ENCODE measurements around the gene TNFRSF8. TPM values are rescaled to one million over a fixed set of nuclear protein-coding genes. Genes with fewer than 3 reads are reported as not detected.

Gene TNFRSF8
- total RNA-seq, 5 donors from 2014 or later (not counting 1 experiment from before 2014, with no cell fraction given) = 0.20 to 0.53 (median 0.33) TPM; not detected in 1

DNA sequence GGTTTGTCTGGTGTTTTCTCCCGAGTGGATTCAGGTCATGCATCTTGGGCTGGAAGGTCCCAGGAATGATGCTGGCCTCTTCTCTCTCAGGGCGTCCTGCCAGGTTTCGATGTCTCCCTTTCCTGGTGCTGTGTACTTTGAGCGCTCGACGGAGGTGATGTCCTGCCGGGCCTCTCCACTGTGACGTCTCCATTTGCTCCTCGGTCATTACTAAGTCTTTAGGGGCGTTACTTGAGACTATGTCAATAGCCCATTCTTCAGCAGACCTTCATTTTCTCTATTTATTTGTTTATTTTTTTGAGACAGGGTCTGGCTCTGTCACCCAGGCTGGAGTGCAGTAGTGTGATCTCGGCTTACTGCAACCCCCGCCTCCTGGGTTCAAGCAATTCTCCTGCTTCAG is 66.5 kb downstream of the TNFRSF8 start:
- no peak overlapping the region for H3K4me3 Mint-ChIP-seq
- CTCF ChIA-PET = no interaction called here
- peaks cover 17 to 80% of the 10 kb centered on the region in 2 experiments for H3K4me1 ChIP-seq (ENCODE audit: control insufficient read depth in 1 of 2, extremely low read depth in 1 of 2, insufficient read depth in 2 of 2, low read length in 2 of 2)
- H3K9me3 ChIP-seq = no peaks in the 10 kb centered on the region
- H3K4me1 Mint-ChIP-seq = peaks cover 60 to 75% (median 60%) of the 10 kb centered on the region in 3 donors
- H3K9me3 Mint-ChIP-seq = no peaks in the 10 kb centered on the region
- no peaks in the 10 kb centered on the region for H3K36me3 Mint-ChIP-seq
- H3K36me3 ChIP-seq (ENCODE audit: control insufficient read depth in 2 of 2, extremely low read depth in 1 of 2, insufficient read depth in 1 of 2, low read length in 1 of 2) = no peaks in the 10 kb centered on the region
- POLR2A ChIA-PET = interaction anchor here in 1 of 2 donors (0.6 to 0.7 kb wide), 2 partner anchors 49 to 71 kb away, joined by 3 read pairs; no protein-coding TSS in a partner anchor
- DNase-seq = no peak
- no peak for ATAC-seq (replicated peaks in 1 of 4)
- H3K27me3 ChIP-seq (replicated peaks in 1 of 2; ENCODE audit: control insufficient read depth in 2 of 2, extremely low read depth in 1 of 2, insufficient read depth in 2 of 2, low read length in 1 of 2) = no peaks in the 10 kb centered on the region
- H3K27me3 Mint-ChIP-seq = no peaks in the 10 kb centered on the region
- H3K27ac ChIP-seq (ENCODE audit: low read length) = no peak overlapping the region
- no peak overlapping the region for H3K4me3 ChIP-seq (ENCODE audit: control insufficient read depth in 1 of 2, extremely low read depth in 1 of 2, low read length in 1 of 2)
- 97% methylated on average over 10 of the region's 12 CpGs for WGBS (ENCODE audit: insufficient coverage)
- H3K27ac Mint-ChIP-seq = peak overlapping the region; percentile 25 to 61

- ATAC-seq (replicated peaks in 1 of 4) (no peak), DNase-seq (no peak)
- peaks cover 51 to 65% (median 53%) of the 10 kb centered on the region in 3 donors for H3K4me1 Mint-ChIP-seq
- no peaks in the 10 kb centered on the region for H3K27me3 Mint-ChIP-seq
- 86% methylated on average over 9 of the region's 13 CpGs for WGBS (ENCODE audit: insufficient coverage)
- POLR2A ChIA-PET = interaction anchor here in 1 of 2 donors (0.6 kb wide), 1 partner anchor 48 kb away, joined by 3 read pairs; no protein-coding TSS in a partner anchor
- no peaks in the 10 kb centered on the region for H3K36me3 ChIP-seq (ENCODE audit: control insufficient read depth in 2 of 2, extremely low read depth in 1 of 2, insufficient read depth in 1 of 2, low read length in 1 of 2)
- peak overlapping the region; percentile 89 for H3K27ac ChIP-seq (ENCODE audit: low read length)
- H3K9me3 ChIP-seq = no peaks in the 10 kb centered on the region
- no peak overlapping the region for H3K4me3 ChIP-seq (ENCODE audit: control insufficient read depth in 1 of 2, extremely low read depth in 1 of 2, low read length in 1 of 2)
- peaks cover 10 to 72% of the 10 kb centered on the region in 2 experiments for H3K4me1 ChIP-seq (ENCODE audit: control insufficient read depth in 1 of 2, extremely low read depth in 1 of 2, insufficient read depth in 2 of 2, low read length in 2 of 2)
- H3K27me3 ChIP-seq (replicated peaks in 1 of 2; ENCODE audit: control insufficient read depth in 2 of 2, extremely low read depth in 1 of 2, insufficient read depth in 2 of 2, low read length in 1 of 2) = no peaks in the 10 kb centered on the region
- H3K27ac Mint-ChIP-seq = peak overlapping the region; percentile 61 to 83
- H3K9me3 Mint-ChIP-seq = no peaks in the 10 kb centered on the region
- H3K36me3 Mint-ChIP-seq = no peaks in the 10 kb centered on the region
- CTCF ChIA-PET = no interaction called here
- H3K4me3 Mint-ChIP-seq = no peak overlapping the region
Observed at GRCh38 chr1:12130466-12131130, 67.5 kb downstream of the TNFRSF8 start.

DNA sequence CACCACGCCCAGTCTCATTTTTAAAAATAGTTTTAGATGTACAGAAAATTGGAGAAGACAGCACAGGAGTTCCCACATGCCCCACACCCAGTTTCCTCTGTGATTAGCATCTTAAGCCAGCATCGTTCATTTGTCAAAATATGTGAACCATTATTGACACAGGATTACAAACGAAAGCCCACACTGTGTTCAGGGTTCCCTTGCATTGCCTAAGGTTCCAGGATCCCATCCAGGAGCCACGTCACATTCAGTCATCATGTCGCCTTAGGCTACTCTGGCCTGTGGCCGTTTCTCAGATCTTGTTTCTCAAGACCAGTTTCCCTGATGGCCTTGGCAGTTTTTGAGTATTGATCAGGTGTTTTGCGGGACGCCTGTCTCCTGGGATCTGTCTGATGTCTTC is 69.0 kb downstream of the TNFRSF8 start:
- Mint-ChIP-seq H3K4me1 (peaks cover 38 to 54% (median 40%) of the 10 kb centered on the region in 3 donors), H3K9me3 (no peaks in the 10 kb centered on the region), H3K27me3 (no peaks in the 10 kb centered on the region), H3K36me3 (no peaks in the 10 kb centered on the region), H3K4me3 (peak overlapping the region in 1 of 3 donors; percentile 70), H3K27ac (peak overlapping the region; percentile 90 to 98)
- WGBS (ENCODE audit: insufficient coverage) = 78% methylated on average over 5 of the region's 8 CpGs
- Histone ChIP-seq H3K4me3 (ENCODE audit: control insufficient read depth in 1 of 2, extremely low read depth in 1 of 2, low read length in 1 of 2) (no peak overlapping the region), H3K4me1 (ENCODE audit: control insufficient read depth in 1 of 2, extremely low read depth in 1 of 2, insufficient read depth in 2 of 2, low read length in 2 of 2) (peaks cover 7 to 58% of the 10 kb centered on the region in 2 experiments), H3K36me3 (ENCODE audit: control insufficient read depth in 2 of 2, extremely low read depth in 1 of 2, insufficient read depth in 1 of 2, low read length in 1 of 2) (no peaks in the 10 kb centered on the region), H3K27ac (ENCODE audit: low read length) (peak overlapping the region; percentile 89), H3K9me3 (no peaks in the 10 kb centered on the region), H3K27me3 (replicated peaks in 1 of 2; ENCODE audit: control insufficient read depth in 2 of 2, extremely low read depth in 1 of 2, insufficient read depth in 2 of 2, low read length in 1 of 2) (no peaks in the 10 kb centered on the region)
- ChIA-PET CTCF (no interaction called here), POLR2A (interaction anchor here in 1 of 2 donors (0.7 kb wide), 1 partner anchor 290 kb away, joined by 5 read pairs; no protein-coding TSS in a partner anchor)
- DNase-seq (no peak), ATAC-seq (replicated peaks in 1 of 4) (no peak)

- DNase-seq (no peak), ATAC-seq (replicated peaks in 1 of 4) (no peak)
- ChIA-PET CTCF (interaction anchor here in 1 of 2 donors (1.5 kb wide), 1 partner anchor 44 kb away, joined by 6 read pairs; no protein-coding TSS in a partner anchor), POLR2A (no interaction called here)
- Histone ChIP-seq H3K27ac (ENCODE audit: low read length) (no peak overlapping the region), H3K27me3 (replicated peaks in 1 of 2; ENCODE audit: control insufficient read depth in 2 of 2, extremely low read depth in 1 of 2, insufficient read depth in 2 of 2, low read length in 1 of 2) (no peaks in the 10 kb centered on the region), H3K36me3 (ENCODE audit: control insufficient read depth in 2 of 2, extremely low read depth in 1 of 2, insufficient read depth in 1 of 2, low read length in 1 of 2) (no peaks in the 10 kb centered on the region), H3K4me1 (ENCODE audit: control insufficient read depth in 1 of 2, extremely low read depth in 1 of 2, insufficient read depth in 2 of 2, low read length in 2 of 2) (peaks cover 7 to 46% of the 10 kb centered on the region in 2 experiments), H3K4me3 (ENCODE audit: control insufficient read depth in 1 of 2, extremely low read depth in 1 of 2, low read length in 1 of 2) (no peak overlapping the region), H3K9me3 (no peaks in the 10 kb centered on the region)
- Mint-ChIP-seq H3K27me3 (no peaks in the 10 kb centered on the region), H3K36me3 (no peaks in the 10 kb centered on the region), H3K4me1 (peaks cover 31 to 44% (median 43%) of the 10 kb centered on the region in 3 donors), H3K9me3 (no peaks in the 10 kb centered on the region), H3K4me3 (no peak overlapping the region), H3K27ac (peak overlapping the region; percentile 36 to 75)
- WGBS (ENCODE audit: insufficient coverage) = 96% methylated on average over 10 of the region's 10 CpGs
Observed at GRCh38 chr1:12134716-12135115, 71.6 kb downstream of the TNFRSF8 start.

GRCh38 chr1:12135612-12136011 is 72.5 kb downstream of the TNFRSF8 start:
- Mint-ChIP-seq H3K27ac (peak overlapping the region; percentile 68 to 82), H3K9me3 (no peaks in the 10 kb centered on the region), H3K4me1 (peaks cover 28 to 36% (median 35%) of the 10 kb centered on the region in 3 donors), H3K27me3 (no peaks in the 10 kb centered on the region), H3K4me3 (no peak overlapping the region), H3K36me3 (no peaks in the 10 kb centered on the region)
- Histone ChIP-seq H3K27ac (ENCODE audit: low read length) (no peak overlapping the region), H3K27me3 (replicated peaks in 1 of 2; ENCODE audit: control insufficient read depth in 2 of 2, extremely low read depth in 1 of 2, insufficient read depth in 2 of 2, low read length in 1 of 2) (no peaks in the 10 kb centered on the region), H3K9me3 (no peaks in the 10 kb centered on the region), H3K4me1 (ENCODE audit: control insufficient read depth in 1 of 2, extremely low read depth in 1 of 2, insufficient read depth in 2 of 2, low read length in 2 of 2) (peaks cover 7 to 42% of the 10 kb centered on the region in 2 experiments), H3K4me3 (ENCODE audit: control insufficient read depth in 1 of 2, extremely low read depth in 1 of 2, low read length in 1 of 2) (no peak overlapping the region), H3K36me3 (ENCODE audit: control insufficient read depth in 2 of 2, extremely low read depth in 1 of 2, insufficient read depth in 1 of 2, low read length in 1 of 2) (no peaks in the 10 kb centered on the region)
- POLR2A ChIA-PET = no interaction called here
- DNase-seq = no peak
- WGBS (ENCODE audit: insufficient coverage) = 90% methylated on average over 2 of the region's 6 CpGs
- CTCF ChIA-PET = interaction anchor here in 1 of 2 donors (0.6 to 1.5 kb wide), 2 partner anchors 22 to 43 kb away, joined by 3 to 6 read pairs; no protein-coding TSS in a partner anchor
- no peak for ATAC-seq (replicated peaks in 1 of 4)

DNA sequence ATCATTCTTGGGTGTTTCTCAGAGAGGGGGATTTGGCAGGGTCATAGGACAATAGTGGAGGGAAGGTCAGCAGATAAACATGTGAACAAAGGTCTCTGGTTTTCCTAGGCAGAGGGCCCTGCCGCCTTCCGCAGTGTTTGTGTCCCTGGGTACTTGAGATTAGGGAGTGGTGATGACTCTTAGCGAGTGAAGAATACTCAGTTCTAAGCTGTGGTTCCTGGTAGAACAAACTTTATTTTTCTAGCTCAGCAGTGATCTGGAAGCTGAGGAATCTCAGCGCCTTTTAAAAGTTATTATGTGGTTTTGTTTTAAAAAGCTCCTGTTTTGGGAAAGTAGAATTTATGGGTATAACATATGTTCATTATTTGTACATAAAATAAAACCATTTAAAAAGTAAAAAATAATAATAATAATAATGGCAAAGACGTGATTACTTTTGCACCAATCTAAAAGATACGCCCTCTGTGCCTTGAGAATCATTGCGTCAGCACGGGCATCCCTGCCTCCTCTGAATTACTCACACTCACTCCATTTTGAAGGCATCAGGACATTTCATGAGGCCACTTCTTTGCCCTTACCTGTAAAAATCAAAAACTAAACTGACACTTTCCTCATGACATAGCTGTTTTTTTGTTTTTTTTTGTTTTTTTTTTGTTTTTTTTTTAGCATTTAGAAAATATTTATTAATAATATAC is 74.0 kb downstream of the TNFRSF8 start:
- no peak for ATAC-seq (replicated peaks in 1 of 4)

More for the DNA sequence above, 74.0 kb downstream of the TNFRSF8 start:
- Histone ChIP-seq H3K4me1 (ENCODE audit: control insufficient read depth in 1 of 2, extremely low read depth in 1 of 2, insufficient read depth in 2 of 2, low read length in 2 of 2) (peaks cover 4 to 30% of the 10 kb centered on the region in 2 experiments), H3K36me3 (ENCODE audit: control insufficient read depth in 2 of 2, extremely low read depth in 1 of 2, insufficient read depth in 1 of 2, low read length in 1 of 2) (no peaks in the 10 kb centered on the region), H3K27me3 (replicated peaks in 1 of 2; ENCODE audit: control insufficient read depth in 2 of 2, extremely low read depth in 1 of 2, insufficient read depth in 2 of 2, low read length in 1 of 2) (no peaks in the 10 kb centered on the region), H3K27ac (ENCODE audit: low read length) (no peak overlapping the region), H3K9me3 (no peaks in the 10 kb centered on the region), H3K4me3 (ENCODE audit: control insufficient read depth in 1 of 2, extremely low read depth in 1 of 2, low read length in 1 of 2) (no peak overlapping the region)
- Mint-ChIP-seq H3K9me3 (no peaks in the 10 kb centered on the region), H3K27me3 (no peaks in the 10 kb centered on the region), H3K4me3 (no peak overlapping the region), H3K27ac (peak overlapping the region in 1 of 2 donors; percentile 16), H3K4me1 (peaks cover 25 to 30% (median 27%) of the 10 kb centered on the region in 3 donors), H3K36me3 (no peaks in the 10 kb centered on the region)
- 80% methylated on average over 1 of the region's 8 CpGs for WGBS (ENCODE audit: insufficient coverage)
- no peak for DNase-seq
- CTCF ChIA-PET = interaction anchor here in 1 of 2 donors (0.7 to 1.4 kb wide), 4 partner anchors 10 to 309 kb away, joined by 3 to 7 read pairs (median 4); no protein-coding TSS in a partner anchor
- POLR2A ChIA-PET = interaction anchor here in 1 of 2 donors (0.6 to 0.7 kb wide), 3 partner anchors 11 to 70 kb away, joined by 3 read pairs; no protein-coding TSS in a partner anchor
